ENCODE measurements around the gene TSPAN8.
"Not testable (repeated sequence)": the region's sequence is repeated elsewhere in the genome, so short reads cannot be mapped to it uniquely, and the experiment has no call there.

Gene TSPAN8

DNA sequence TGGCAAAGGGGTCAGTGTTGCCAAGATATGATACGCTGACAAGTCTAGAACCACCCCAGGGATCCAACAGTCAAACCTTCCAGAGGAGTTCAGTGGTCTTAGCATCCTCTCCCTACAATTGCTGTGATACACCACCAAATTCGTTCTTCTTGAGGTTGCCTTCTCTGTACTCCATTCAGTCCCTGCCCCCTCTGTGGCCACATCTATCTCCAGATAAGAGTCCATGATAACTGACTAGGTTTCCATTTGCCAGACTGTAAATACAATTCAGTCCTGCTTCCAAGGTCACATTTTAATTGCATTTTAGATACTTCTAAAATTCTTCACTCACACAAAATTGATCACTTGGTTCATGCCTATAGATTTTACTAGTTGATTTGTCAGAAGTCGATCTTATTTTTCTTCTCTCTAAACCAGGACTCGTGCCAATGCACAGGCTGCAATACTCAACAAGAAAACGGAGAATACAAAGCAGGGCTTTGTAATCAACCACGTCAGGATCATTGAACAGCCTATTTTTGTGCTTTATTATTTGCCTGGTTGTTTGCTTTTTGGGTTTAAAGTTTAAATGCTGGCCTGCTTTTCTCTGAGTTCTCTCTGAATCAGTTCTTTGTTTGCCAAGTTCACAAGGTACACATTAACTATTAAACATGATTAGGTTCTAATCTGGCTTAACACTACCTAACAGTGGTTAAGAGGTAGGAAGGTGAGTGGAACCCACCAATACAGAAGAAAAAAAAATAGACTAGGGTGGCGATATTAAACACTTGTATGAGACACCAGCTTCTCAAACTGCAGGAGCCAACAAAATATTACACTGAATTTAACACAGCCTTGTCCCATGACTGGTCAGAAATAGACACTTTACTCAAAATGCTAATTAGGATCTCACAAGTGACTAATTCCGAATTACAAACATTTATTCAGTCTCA lies 5.3 kb upstream of the TSPAN8 start:
- DNase-seq: no peak

DNA sequence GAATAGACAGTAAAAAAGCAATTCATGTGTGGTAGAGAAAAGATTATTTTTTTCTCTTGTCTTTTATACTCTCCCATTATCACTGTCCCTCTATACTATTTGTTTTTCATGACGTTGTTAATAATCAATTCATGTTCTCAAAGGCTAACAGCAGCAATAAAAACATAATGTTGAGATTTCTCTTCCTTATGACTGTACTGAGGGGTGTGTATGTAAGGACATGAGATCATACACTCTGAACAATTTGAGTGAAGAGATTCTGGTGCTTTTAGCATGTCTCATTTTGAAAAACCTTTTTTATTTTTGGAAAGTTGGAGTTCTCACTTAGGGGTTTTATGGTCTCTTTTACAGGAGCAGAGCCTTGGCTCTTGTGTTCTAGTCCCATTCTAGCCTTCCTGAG lies 3.8 kb upstream of the TSPAN8 start:
- DNase-seq: no peak

DNA sequence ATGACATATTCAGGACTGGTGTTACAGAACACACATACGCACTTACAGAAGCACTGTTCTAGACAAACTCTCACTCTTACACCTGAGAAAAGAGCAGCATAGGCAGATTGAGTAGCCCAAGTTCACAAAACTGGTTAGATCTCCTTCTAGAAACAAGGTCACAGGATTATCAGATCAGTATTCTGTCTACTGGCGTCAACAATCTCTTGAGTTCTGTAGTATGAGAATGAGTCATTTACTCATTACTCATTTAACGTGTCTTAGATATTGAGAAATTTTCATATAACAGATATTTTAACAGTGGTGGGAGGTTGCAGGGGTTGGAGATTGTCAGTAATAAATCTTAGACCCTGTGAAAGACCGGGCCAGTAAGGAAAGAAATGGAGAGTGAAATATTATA lies 2.8 kb upstream of the TSPAN8 start:
- DNase-seq: no peak

DNA sequence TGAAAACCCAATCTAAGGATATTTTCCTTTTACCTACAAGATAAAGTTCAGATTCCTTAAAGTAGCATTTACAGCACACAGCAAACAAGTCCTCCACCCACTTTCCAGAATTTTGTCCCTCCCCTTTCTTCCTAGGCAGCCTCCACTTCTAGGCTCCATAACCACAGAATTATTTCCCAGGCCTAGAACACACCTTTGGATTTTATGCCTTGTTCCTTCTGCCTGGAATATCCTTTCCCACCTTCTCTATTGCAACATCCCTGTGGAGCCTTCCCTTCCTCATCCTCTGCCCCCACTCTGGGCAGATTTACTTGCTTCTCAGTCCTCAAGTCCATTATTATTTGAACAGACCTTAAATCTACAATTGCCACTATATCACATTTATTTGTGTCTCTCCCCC lies 2.1 kb upstream of the TSPAN8 start:
- DNase-seq: no peak

DNA sequence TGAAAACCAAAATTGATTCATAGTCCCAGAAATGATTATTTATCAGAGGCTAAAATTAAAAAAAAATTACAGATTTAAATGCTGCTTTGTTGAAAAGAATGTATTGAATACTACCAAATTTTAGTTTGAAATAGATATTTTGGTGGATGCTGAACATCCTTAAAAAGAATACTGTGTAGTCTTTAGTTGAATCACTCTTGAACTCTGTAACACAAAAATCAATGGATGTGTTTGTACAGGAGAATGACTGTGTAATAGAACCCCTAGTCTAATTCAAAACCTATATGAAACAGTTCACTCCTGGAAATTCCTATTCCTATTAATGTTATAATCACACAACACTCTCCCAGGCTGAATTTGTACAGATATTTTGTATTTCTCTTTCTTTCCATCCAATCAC lies 1.5 kb upstream of the TSPAN8 start:
- no peak for DNase-seq

DNA sequence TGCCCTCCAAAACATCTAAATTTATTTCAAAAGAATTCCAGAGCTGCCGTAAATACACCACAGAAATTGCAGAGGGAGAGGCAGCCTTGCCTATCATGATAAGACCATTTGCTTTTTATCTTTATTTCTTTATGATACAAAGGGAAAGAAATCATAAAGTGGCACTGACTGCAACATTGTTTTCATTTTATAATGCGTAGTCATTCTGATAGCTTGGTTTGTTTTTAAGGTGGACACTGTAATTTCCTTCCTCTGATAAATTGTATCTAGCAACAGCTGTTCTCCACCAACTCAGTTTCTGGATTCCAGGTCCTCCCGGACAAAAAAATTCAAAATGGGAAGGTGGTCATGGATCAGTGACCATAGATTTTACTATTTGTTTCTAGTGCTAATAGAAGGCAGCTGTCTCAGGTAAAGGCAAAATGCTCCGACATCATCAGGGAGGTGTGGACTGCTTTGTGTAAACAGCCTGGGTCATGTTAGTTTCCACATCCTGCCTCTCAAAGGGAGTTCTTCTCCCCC lies 623 bp upstream of the TSPAN8 start:
- DNase-seq: no peak

DNA sequence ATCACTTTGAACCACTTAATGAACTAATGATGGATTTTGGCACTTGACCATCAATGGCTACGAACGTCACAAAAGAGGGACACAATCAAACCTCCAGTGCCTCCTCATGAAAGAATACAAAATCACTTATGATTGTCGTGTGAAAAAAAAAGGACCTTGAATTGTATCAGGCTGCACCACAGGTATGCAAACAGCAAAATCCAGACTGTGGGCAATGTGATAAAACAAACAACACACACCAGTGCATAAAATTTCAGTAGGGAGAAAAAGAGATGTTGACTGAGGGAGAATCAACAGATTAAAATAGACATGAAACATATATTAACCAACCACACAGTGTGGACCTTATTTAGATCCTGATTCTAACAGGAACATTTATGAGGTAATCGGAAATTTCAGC lies 2.6 kb downstream of the TSPAN8 start:
- no peak for DNase-seq

DNA sequence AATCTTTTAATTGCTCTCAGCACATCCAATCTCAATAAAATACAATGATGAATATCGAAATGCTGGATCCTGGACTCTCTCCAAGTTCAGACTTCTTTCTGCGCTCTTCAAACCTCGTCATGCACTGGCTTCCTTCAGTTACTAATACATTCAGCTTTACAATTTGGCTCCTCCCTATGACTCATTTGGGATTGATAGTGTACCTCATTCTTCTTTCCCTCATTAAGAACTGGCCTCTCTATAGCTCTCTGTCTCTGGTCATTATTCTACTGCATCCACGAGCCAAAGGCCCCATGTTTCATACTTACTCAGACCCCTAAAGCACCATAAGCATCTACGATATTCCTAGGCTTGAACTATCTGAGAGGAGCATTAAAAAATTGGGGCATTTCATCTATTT lies 4.9 kb downstream of the TSPAN8 start:
- DNase-seq: no peak

DNA sequence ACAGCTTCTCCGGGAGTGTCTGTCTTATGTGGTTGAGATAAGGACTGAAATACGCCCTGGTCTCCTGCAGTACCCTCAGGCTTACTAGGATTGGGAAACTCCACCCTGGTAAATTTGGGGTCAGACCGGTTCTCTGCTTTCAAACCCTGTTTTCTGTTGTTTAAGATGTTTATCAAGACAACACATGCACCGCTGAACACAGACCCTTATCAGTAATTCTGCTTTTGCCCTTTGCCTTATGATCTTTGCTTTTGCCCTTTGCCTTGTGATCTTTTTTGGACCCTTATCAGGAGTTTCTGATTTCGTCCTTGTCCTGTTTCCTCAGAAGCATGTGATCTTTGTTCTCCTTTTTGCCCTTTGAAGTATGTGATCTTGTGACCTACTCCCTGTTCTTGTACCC lies 7.8 kb downstream of the TSPAN8 start:
- not testable (repeated sequence) for DNase-seq

DNA sequence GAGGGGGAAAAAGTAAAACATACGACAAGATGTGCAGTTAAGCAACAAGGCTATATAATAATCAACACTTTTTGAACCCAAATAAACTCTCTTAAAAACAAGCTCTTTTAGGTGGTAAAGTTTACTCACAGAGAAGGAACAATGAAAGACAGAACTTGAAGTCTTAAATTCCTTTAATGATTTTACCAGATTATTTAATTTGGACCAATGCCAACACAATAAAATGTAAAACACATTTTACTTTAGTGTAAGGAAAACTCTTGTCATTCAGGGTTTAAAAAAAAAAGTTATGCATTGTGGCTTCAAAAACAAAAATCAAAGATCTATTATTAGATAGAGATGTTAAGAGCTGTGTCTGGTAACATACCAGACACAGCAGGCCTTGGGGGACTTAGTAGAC lies 13.1 kb downstream of the TSPAN8 start:
- no peak for DNase-seq

DNA sequence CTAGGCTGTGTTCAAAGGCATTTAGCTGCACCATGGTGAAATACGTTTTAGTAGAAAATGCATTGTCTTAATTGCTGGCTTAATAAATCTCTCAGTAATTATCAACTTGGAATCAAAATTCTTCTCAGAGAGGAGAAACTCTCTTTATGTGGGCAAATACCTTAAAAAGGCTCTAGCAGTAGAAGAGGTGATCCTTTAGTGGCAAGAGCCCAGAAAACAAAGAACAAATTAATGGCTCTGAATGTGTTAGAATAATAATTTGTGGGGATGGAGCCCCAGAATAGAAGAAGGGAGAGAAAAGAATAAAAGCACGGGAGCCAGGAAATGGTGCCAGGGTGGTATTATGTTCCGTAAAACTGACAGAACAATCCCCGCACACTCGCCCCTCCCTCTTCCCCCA lies 14.8 kb downstream of the TSPAN8 start:
- no peak for DNase-seq

DNA sequence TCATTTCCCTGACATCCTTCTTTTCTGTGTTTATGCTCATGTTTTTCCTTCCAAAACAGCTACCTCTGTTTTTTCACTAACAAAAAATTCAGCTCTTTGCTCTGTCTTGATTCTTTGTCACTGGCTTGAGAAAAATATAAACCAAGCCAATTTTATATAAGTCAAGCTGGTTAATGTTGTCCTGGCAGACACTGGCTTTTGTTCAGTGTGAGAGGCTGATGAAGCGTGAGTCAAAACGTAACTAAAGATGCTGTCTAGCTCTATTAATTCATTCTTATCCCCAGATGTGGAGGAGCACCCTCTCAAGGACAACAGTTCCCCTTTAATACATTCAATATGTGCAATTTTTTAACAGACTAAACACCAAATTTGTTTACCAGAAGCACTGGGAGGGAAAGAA lies 15.8 kb downstream of the TSPAN8 start:
- no peak for DNase-seq

DNA sequence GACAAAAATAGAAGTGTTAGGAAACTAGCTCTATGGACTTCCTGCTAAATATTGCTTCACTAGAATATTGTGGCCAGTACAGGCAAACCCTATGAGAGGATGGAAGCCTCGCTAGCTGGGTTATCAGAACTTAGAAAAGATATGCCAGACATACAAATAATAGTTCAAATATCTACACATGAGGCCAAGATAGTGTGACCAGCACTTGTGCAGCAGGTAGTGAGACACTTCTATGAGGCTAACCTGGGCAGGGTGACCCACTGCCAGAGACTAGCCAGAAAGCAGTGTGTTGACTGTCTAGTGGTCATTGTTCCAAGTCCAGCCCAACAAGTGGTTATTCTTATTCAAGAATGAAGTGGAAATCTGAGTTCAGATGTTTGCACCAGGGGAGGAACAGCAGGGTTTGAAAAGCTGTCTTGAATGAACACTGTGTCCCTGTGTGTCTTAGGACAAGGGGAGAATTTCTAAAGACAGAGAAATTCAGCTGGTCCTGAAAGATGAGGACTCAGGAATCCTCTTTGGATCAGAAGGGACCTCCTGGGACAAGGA lies 16.3 kb downstream of the TSPAN8 start:
- DNase-seq: no peak

DNA sequence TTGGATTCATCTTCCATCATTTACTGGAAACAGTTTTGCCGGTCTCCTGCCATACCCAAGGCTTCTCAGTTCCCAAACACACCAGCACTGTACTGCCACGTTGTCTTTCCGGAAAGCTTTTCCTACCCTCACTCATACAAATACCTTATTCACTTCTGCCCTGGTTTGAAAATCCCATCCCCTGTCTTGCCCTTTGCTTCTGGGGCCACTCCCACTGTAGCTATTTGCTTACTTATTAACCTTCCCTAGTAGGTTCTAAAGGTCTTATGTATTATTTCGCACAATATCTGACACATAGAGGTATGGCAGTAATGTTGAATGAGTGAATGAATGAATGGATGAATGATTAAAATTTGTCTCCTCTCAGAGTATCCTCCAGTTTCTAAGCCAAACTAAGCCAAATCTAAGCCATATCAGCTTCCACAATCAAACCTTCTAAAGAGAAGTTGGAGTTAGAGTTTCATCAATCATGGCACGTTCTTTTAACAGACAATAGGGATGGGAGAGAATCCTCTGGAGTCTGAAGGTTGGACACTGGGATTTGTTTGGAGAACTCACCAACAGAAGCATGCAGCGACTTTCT lies 18.6 kb downstream of the TSPAN8 start:
- DNase-seq: no peak

DNA sequence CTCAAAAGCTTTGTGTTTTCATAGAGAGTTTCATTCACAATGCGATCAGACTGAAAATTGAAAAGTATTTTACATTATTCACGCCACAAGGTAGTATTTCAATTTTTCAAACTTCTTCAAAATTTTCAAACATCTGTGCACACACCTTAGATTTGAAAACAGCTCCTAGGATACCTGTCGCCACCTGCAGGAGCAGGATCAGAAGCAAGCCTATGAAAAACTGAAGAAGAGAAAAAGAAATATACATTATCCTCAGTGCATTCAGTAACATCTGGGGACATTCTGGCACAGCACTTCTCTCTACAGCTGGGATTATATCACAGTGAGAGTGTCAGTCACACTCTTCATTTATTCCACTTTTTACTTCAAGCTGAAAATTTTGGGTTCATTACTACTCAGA lies 19.8 kb downstream of the TSPAN8 start:
- no peak for DNase-seq

DNA sequence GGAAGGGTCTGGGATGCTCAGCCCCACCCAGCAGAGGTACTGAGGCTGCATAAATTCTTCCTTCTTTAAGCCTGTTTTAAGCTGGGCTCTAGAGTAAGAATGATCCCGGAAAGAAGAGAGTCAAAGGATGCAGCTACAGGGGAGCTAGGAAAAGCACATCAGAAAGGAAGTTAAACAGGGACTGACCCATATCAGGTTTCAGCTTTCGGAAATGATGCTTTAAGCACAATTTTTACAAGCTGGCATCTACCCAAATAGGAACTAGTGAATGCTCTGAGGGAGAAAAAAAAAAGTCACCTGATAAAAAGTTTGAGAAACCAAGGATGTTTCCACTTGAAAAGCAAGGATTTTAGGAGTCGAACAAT lies 22.0 kb downstream of the TSPAN8 start:
- DNase-seq: no peak

DNA sequence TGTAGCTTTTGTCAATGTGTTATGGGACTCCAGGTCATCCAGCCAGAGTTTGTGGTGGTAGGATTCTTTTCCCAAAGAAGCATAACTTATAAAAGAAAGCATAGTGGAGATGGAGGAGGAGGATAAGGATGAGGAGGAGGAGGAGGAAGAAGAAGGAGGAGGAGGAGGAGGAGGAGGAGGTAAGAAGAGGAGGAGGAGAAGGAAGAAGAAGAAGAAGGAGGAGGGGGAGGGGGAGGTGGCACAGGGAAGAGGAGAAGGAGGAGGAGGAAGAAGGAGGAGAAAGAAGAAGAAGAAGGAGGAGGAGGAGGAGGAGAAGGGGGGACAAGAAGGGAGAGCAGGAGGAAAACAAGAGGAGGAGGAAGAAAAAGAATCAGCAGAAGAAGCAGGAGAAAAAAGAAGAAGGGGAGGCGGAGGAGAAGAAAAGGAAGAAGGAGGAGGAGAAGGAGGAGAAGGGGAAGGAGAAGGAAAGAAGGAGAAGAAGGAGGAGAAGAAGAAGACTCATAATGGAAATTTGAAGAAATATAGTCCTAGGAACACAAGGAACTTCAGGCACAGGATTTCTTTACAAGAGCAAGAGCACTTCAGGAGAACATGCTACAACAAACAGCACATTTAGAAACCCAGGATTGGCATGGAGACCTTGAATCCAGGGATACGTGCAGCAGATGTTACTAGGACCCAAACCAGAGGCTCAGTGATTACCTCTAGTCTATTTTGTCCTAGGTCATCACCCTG lies 22.6 kb downstream of the TSPAN8 start:
- no peak for DNase-seq

DNA sequence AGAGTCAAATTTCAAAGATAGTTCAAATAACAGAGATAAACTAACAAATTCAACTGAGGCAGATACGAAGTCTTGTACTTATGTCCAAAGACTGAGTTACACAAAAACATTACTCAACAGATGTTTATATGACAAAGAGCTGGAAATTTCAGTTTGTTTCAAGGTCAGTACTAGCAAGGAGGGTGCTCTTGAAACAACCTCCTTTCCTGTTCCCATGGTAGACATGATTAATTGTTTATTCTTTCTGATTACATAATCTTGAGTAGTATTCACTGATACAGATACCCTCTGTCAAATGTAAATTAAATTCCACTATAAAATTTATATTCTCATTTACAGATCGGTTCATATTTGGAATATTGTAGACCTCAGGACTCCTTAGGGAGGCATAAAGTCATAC lies 23.4 kb downstream of the TSPAN8 start:
- DNase-seq: no peak

DNA sequence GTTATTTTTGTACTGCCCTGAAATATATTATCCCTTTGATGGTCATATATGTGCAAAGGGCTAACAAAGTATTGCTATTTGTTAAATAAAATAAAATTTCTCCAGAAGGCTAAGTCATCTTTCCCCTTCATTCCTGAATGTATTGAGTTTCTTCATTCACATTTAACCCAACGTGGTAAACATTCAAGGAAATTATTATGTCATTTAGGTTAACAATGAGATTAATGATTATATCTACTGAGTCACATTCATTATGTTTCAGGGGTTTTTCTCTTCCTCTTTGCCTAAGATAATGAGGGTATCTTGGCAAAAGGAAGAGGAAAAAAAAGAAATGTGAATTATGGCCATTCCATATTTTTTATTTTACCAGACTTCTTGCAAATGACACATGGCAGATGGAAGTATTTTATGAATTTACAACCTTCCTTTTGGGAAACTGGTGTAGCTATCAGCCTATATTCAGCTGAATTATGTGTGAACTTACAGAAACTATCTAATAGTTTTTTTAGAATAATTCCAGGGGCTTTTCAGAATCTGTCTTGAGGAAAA lies 27.2 kb downstream of the TSPAN8 start:
- DNase-seq: no peak

DNA sequence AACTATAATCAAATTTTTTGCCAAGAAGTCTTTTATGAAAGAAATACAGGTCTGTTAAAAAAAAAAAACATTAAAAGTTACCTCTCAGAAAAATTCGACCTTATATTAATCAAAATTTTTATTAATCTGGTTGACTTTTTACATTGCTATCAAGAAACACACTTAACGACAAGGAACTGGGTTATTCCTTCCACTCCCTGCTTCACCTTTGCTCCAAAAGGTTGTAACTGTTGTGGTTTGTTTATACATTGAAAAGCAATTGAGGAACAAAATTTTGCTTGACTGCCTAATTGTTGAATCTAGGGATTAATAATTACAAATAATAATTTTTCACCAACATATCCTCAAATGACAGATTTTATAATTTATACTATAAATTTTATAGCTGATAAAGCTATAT lies 28.4 kb downstream of the TSPAN8 start:
- DNase-seq: no peak

DNA sequence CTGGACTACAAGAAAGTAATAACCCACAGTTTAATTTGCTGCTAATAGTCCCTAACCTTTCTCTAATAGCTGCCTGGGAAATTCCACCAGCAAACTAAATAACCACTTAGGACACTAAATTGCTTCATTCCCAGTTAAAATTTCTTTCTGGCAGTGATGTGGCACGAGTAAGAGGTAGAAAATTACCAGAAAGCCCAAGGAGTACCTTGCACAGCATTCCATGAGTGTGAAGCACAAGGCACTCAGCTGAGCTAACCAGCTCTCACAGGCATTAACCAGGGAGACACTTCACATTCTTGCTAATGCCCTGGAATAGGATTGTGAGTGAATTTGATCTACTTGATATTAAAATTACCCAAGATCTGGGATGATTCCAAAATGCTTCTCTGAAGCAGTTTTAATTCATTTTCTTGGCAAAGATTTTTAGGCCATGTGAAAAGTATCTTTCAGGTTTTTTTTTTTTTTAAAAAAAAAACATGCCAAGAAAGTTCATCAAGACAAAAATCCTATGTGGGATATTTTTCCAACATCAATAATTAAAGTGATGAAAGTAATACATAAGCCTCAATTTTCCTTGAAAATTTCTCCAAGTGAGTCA lies 29.5 kb downstream of the TSPAN8 start:
- no peak for DNase-seq

DNA sequence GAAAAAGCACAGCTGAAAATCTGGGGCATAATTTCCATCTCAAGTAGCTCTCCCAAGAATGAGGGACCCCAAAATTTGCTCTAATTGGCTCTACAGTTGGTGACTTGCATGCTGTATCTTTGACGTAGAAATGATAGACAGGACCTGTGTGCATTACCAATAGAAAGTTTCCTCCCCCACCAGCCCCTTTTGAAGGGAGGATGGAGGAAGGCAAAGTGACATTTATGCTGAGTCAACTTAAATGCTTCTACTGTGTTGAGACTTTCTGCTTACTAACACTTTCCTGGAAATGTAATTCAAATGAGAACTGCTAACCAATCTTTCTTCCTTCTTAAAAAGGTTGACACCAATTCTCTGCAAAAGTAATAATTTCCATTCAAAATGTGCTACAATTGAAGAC lies 31.9 kb downstream of the TSPAN8 start:
- DNase-seq: no peak

DNA sequence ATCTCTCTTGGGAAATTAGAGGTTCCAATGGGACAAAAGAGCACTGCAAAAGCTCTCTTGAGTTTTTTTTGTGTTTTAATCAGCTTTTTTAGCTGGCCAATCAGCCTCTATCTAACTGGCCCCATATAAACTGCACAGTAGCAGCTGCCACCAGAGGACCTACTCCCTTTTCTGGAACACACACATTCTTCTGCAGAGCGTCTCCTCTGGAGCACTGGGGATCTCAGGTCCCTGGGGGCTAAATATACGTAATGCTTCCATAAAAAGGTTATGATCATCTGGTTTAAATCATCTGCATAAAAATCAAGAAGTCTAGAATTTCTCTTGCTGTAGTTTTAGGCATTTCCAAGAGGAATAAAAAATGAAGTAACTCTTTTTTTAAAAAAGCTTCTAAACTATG lies 32.3 kb downstream of the TSPAN8 start:
- DNase-seq: no peak
